GM12878 (cell line): ENCODE data around the gene WSCD2. TPM values are rescaled to one million over a fixed set of nuclear protein-coding genes. Genes with fewer than 3 reads are reported as not detected.

ENCODE experiments used
- ATAC-seq: fragments of 200-7000 bp; cut with Tn5 transposase; 3 replicates; pipeline ENCODE4 v1.9.1; 2020; ENCODE audit warnings: mild to moderate bottlenecking, moderate library complexity
- BruUV-seq: library from RNA; stranded (reverse); fragments of 400-500 nt; replicated peaks from 2 replicates; lab custom pipeline; 2021; lab: Mats Ljungman, UMichigan
- CTCF ChIA-PET: fragments of 300-600 bp; sonication (Branson Sonifier 250); formaldehyde crosslinking; extraction: SDS; loops from one replicate; lab custom pipeline; 2021; ENCODE audit warnings: inconsistent platforms; lab: Yijun Ruan, JAX
- POLR2A ChIA-PET: fragments of 350-600 bp; formaldehyde crosslinking; extraction: SDS; loops from one replicate; lab custom pipeline; 2021; ENCODE audit warnings: inconsistent platforms; lab: Charles Lee
- RAD21 ChIA-PET: fragments of 300-600 bp; sonication (Branson Sonifier 250); formaldehyde crosslinking; loops from one replicate; lab custom pipeline; 2023; ENCODE audit warnings: antibody characterized with exemption; ENCODE audit not compliant: unreplicated experiment; lab: Charles Lee
- SMC1A ChIA-PET: fragments of 300-600 bp; sonication (Branson Sonifier 250); formaldehyde crosslinking; loops from one replicate; lab custom pipeline; 2023; ENCODE audit not compliant: unreplicated experiment, uncharacterized antibody; lab: Charles Lee
- DNase-seq: peaks from one replicate; pipeline ENCODE4 v3.0.0-alpha.2; 2011; ENCODE audit warnings: low read depth, low spot score
- FAIRE-seq: peaks from 3 replicates; lab custom pipeline; 2011; peaks lifted over from hg19 to GRCh38; lab: Jason Lieb, UNC
- H2AFZ ChIP-seq: 2 replicates; pipeline ENCODE4 v1.6.0; 2011; ENCODE audit warnings: low read depth, low read length, control low read depth; ENCODE audit not compliant: control insufficient read depth
- H3K27ac ChIP-seq: 2 replicates; pipeline ENCODE4 v1.5.1; 2011; ENCODE audit warnings: control low read depth; ENCODE audit not compliant: control insufficient read depth, insufficient read depth
- H3K27me3 ChIP-seq, 2 experiments: replicated peaks in 1 of 2; 2 replicates each; pipeline versions ENCODE4 v1.6.0 to v1.6.1; 2011; ENCODE audit warnings: low read length in 1 of 2; ENCODE audit not compliant: control insufficient read depth in 2 of 2, insufficient read depth in 2 of 2
- H3K36me3 ChIP-seq, 2 experiments: 2 replicates each; pipeline ENCODE4 v1.5.1; 2011; ENCODE audit warnings: low read length in 1 of 2; ENCODE audit not compliant: control insufficient read depth in 2 of 2, insufficient read depth in 2 of 2
- H3K4me1 ChIP-seq: 2 replicates; pipeline ENCODE4 v1.6.1; 2011; ENCODE audit warnings: mild to moderate bottlenecking, low read length, moderate library complexity, mixed read lengths; ENCODE audit not compliant: control insufficient read depth, insufficient read depth
- H3K4me2 ChIP-seq: 2 replicates; pipeline ENCODE4 v1.6.0; 2011; ENCODE audit warnings: control low read depth; ENCODE audit not compliant: control insufficient read depth, insufficient read depth
- H3K4me3 ChIP-seq: fragments of 200-600 bp; sonication (generic); 2 replicates; pipeline ENCODE4 v1.5.1; 2016
- H3K79me2 ChIP-seq: 2 replicates; pipeline ENCODE4 v1.6.0; 2011; ENCODE audit warnings: low read length; ENCODE audit not compliant: control insufficient read depth, insufficient read depth
- H3K9ac ChIP-seq: 2 replicates; pipeline ENCODE4 v1.8.0; 2011; ENCODE audit warnings: low read length, control low read depth, mixed read lengths; ENCODE audit not compliant: control insufficient read depth, insufficient read depth
- H3K9me3 ChIP-seq: replicated peaks from 3 replicates; pipeline ENCODE4 v1.5.1; 2011; ENCODE audit warnings: mild to moderate bottlenecking, low read length; ENCODE audit not compliant: control insufficient read depth, insufficient read depth
- H4K20me1 ChIP-seq: 2 replicates; pipeline ENCODE4 v1.6.0; 2011; ENCODE audit not compliant: control insufficient read depth, insufficient read depth
- BHLHE40 ChIP-seq, 2 experiments: fragments of 450-650 bp in 1 of 2; IDR thresholded peaks; 2 replicates each; pipeline ENCODE4 v1.6.1; 2011 to 2017; ENCODE audit warnings: low read depth in 2 of 2, borderline replicate concordance in 1 of 2, improper control_type of control experiment in 1 of 2, low read length in 1 of 2, mild to moderate bottlenecking in 1 of 2
- BMI1 ChIP-seq: fragments of 450-650 bp; IDR thresholded peaks from 2 replicates; pipeline ENCODE4 v1.6.1; 2016; ENCODE audit warnings: mild to moderate bottlenecking, moderate library complexity, borderline replicate concordance
- CBX5 ChIP-seq: sonication (generic); IDR thresholded peaks from 2 replicates; pipeline ENCODE4 v1.6.1; 2016; ENCODE audit warnings: low read depth, moderate library complexity, mild to moderate bottlenecking, inconsistent platforms
- HDAC6 ChIP-seq: fragments of 200-600 bp; sonication (generic); IDR thresholded peaks from one replicate; pipeline ENCODE4 v1.8.0; 2017; ENCODE audit warnings: antibody characterized with exemption; ENCODE audit not compliant: unreplicated experiment
- IKZF2 ChIP-seq, 2 experiments: fragments of 450-650 bp; IDR thresholded peaks; 2 replicates each; pipeline ENCODE4 v1.6.1; 2017; ENCODE audit warnings: mild to moderate bottlenecking in 2 of 2, moderate library complexity in 2 of 2
- KLF5 ChIP-seq: fragments of 450-650 bp; IDR thresholded peaks from 2 replicates; pipeline ENCODE4 v1.6.1; 2014; ENCODE audit warnings: mild to moderate bottlenecking; ENCODE audit not compliant: partially characterized antibody
- POLR2AphosphoS2 ChIP-seq: IDR thresholded peaks from 2 replicates; pipeline ENCODE4 v1.6.1; 2011; ENCODE audit warnings: low read depth, mild to moderate bottlenecking, low read length, improper control_type of control experiment, moderate library complexity
- POLR2AphosphoS5 ChIP-seq: IDR thresholded peaks from 2 replicates; pipeline ENCODE4 v1.6.1; 2011; ENCODE audit warnings: mild to moderate bottlenecking, low read length, inconsistent platforms
- STAT1 ChIP-seq: fragments of 450-650 bp; conservative IDR thresholded peaks from 2 replicates; pipeline ENCODE4 v1.6.1; 2014; ENCODE audit warnings: antibody characterized with exemption, mild to moderate bottlenecking
- ZBED1 ChIP-seq: IDR thresholded peaks from 2 replicates; pipeline ENCODE4 v1.6.1; 2016; ENCODE audit warnings: borderline replicate concordance
- WGBS: methylation state at CpG from one replicate; pipeline ENCODE4 v1.1.6; 2016; ENCODE audit warnings: low lambda C conversion rate; ENCODE audit not compliant: insufficient replicate concordance, insufficient coverage; ENCODE audit errors: missing lambda C conversion rate; 5-methylcytosine and 5-hydroxymethylcytosine counted together
- in situ Hi-C: fragments of 300-500 bp; cut with MboI; formaldehyde crosslinking; loops from 9 replicates; pipeline ENCODE4 v1.14.3; 2018; ENCODE audit warnings: mixed read lengths
- intact Hi-C: fragments of 100-400 bp; cut with micrococcal nuclease; formaldehyde crosslinking; loops from one replicate; pipeline ENCODE4 v1.14.2; 2022; ENCODE audit not compliant: unreplicated experiment
- polyA plus RNA-seq, 11 experiments: library from polyadenylated mRNA; depleted of rRNA in 4 of 11; unstranded in 6 of 11; stranded (reverse) in 5 of 11; fragments of >200 nt; fragmentation: Nextera tagmentation in 4 of 11; fragmentation: Illumina TruSeq in 1 of 11; extraction: Ambion mirVana in 4 of 11; extraction: Trizol in 1 of 11; gene quantifications; 1 replicate in 1 of 11; 2 replicates in 10 of 11; pipeline versions ENCODE4 v1.2.1 to v1.2.3, GENCODE V29; 2011 to 2016; ENCODE audit warnings: inconsistent platforms in 2 of 11, missing spikeins in 2 of 11, low read depth in 1 of 11
- total RNA-seq, 4 experiments: library from RNA; depleted of rRNA in 3 of 4; stranded (reverse); fragments of >200 nt in 3 of 4; fragmentation: Illumina TruSeq in 1 of 4; extraction: Trizol in 1 of 4; gene quantifications; 2 replicates each; pipeline versions ENCODE4 v1.2.1 to v1.2.3, GENCODE V29; 2013 to 2021
- TF ChIP-seq, protein P1 (sequence below): fragments of 450-650 bp; formaldehyde crosslinking; IDR thresholded peaks from 2 replicates; pipeline ENCODE4 v1.4.0; 2022; ENCODE audit warnings: mild to moderate bottlenecking, moderate library complexity
- TF ChIP-seq, protein P2 (sequence below): IDR thresholded peaks from 2 replicates; pipeline ENCODE4 v1.6.1; 2012; ENCODE audit warnings: improper control_type of control experiment, low read depth, low read length; ENCODE audit not compliant: insufficient replicate concordance

WSCD2 gene
- total and polyA plus RNA-seq, 10 of the 15 experiments (the other 5 are each of a cell fraction or from before 2014, with no cell fraction given): 0.41 TPM; not detected in 9

DNA sequence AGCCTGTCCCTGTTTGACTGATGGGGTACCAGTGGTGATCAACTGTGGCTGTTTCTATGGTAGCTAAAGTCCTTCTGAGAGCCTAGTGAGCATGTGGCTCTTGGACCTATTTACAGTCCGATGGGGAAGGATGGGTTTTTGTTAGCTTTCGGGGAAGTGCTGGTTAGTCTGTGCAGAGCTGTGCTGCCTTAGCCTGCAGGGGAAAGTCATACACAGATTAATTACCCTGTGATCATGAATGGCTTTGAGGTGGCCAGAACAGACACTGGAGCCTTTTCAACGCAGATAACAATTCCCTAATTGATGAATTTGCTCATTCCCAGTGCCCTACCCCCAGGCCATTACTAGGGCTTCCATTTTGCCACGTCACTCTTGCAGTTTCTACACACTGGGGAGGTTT is 99.7 kb downstream of the WSCD2 start:
- TF ChIP-seq, protein P1, sequence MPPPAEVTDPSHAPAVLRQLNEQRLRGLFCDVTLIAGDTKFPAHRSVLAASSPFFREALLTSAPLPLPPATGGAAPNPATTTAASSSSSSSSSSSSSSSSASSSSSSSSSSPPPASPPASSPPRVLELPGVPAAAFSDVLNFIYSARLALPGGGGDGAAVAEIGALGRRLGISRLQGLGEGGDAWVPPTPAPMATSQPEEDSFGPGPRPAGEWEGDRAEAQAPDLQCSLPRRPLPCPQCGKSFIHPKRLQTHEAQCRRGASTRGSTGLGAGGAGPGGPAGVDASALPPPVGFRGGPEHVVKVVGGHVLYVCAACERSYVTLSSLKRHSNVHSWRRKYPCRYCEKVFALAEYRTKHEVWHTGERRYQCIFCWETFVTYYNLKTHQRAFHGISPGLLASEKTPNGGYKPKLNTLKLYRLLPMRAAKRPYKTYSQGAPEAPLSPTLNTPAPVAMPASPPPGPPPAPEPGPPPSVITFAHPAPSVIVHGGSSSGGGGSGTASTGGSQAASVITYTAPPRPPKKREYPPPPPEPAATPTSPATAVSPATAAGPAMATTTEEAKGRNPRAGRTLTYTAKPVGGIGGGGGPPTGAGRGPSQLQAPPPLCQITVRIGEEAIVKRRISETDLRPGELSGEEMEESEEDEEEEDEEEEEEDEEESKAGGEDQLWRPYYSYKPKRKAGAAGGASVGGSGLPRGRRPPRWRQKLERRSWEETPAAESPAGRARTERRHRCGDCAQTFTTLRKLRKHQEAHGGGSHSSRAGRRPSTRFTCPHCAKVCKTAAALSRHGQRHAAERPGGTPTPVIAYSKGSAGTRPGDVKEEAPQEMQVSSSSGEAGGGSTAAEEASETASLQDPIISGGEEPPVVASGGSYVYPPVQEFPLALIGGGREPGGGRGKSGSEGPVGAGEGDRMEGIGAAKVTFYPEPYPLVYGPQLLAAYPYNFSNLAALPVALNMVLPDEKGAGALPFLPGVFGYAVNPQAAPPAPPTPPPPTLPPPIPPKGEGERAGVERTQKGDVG: no peak
- TF ChIP-seq POLR2AphosphoS2: no peak
- no peak for TF ChIP-seq BMI1
- TF ChIP-seq POLR2AphosphoS5: no peak
- TF ChIP-seq STAT1: no peak
- TF ChIP-seq, protein P2, sequence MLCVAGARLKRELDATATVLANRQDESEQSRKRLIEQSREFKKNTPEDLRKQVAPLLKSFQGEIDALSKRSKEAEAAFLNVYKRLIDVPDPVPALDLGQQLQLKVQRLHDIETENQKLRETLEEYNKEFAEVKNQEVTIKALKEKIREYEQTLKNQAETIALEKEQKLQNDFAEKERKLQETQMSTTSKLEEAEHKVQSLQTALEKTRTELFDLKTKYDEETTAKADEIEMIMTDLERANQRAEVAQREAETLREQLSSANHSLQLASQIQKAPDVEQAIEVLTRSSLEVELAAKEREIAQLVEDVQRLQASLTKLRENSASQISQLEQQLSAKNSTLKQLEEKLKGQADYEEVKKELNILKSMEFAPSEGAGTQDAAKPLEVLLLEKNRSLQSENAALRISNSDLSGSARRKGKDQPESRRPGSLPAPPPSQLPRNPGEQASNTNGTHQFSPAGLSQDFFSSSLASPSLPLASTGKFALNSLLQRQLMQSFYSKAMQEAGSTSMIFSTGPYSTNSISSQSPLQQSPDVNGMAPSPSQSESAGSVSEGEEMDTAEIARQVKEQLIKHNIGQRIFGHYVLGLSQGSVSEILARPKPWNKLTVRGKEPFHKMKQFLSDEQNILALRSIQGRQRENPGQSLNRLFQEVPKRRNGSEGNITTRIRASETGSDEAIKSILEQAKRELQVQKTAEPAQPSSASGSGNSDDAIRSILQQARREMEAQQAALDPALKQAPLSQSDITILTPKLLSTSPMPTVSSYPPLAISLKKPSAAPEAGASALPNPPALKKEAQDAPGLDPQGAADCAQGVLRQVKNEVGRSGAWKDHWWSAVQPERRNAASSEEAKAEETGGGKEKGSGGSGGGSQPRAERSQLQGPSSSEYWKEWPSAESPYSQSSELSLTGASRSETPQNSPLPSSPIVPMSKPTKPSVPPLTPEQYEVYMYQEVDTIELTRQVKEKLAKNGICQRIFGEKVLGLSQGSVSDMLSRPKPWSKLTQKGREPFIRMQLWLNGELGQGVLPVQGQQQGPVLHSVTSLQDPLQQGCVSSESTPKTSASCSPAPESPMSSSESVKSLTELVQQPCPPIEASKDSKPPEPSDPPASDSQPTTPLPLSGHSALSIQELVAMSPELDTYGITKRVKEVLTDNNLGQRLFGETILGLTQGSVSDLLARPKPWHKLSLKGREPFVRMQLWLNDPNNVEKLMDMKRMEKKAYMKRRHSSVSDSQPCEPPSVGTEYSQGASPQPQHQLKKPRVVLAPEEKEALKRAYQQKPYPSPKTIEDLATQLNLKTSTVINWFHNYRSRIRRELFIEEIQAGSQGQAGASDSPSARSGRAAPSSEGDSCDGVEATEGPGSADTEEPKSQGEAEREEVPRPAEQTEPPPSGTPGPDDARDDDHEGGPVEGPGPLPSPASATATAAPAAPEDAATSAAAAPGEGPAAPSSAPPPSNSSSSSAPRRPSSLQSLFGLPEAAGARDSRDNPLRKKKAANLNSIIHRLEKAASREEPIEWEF: no peak
- TF ChIP-seq CBX5: no peak
- TF ChIP-seq IKZF2 (IDR thresholded peaks at IDR 0.05): no peak
- no peak for TF ChIP-seq BHLHE40 (IDR thresholded peaks at IDR 0.05; ENCODE audit: borderline replicate concordance in 1 of 2, low read depth in 2 of 2, low read length in 1 of 2)
- TF ChIP-seq KLF5: no peak
- no peak for TF ChIP-seq ZBED1
- no peak for TF ChIP-seq HDAC6
- TF ChIP-seq, all 136 proteins: peak for 0
- intact Hi-C loops (no loop called here), in situ Hi-C loops (no loop called here)
- Histone ChIP-seq H3K27me3 (peaks cover 0 to 3% of the 10 kb centered on the region in 2 experiments; a peak in 3 of 4 replicates), H3K9me3 (no peaks in the 10 kb centered on the region; the same call in 2 of the 3 replicates), H4K20me1 (no peaks in the 10 kb centered on the region), H3K79me2 (no peaks in the 10 kb centered on the region), H3K4me1 (no peaks in the 10 kb centered on the region), H3K27ac (no peak overlapping the region), H2AFZ (no peak overlapping the region), H3K4me3 (no peak overlapping the region), H3K9ac (no peak overlapping the region), H3K4me2 (no peak overlapping the region), H3K36me3 (no peaks in the 10 kb centered on the region)
- DNase-seq (no peak), FAIRE-seq (no peak), ATAC-seq (no peak)
- CTCF ChIA-PET: interaction anchor here (1.3 kb wide), 1 partner anchor 228 kb away, joined by 3 read pairs; no protein-coding TSS in a partner anchor
- 1% methylated on average over 4 of the region's 4 CpGs for WGBS
- SMC1A ChIA-PET: no interaction called here
- BruUV-seq: no TSS peak
- POLR2A ChIA-PET: no interaction called here
- RAD21 ChIA-PET: no interaction called here
